Stimulated activated CD4-positive, alpha-beta T cell treated with anti-CD3 and anti-CD28 coated beads, Interleukin-2, amount 100 ng/mL, for 48 hours (primary cell): Measurements from ENCODE around the gene BTBD1.
"Not testable (repeated sequence)": the region's sequence is repeated elsewhere in the genome, so short reads cannot be mapped to it uniquely, and the experiment has no call there.

Experiments
- DNase-seq, 2 donors: peaks; one replicate each; pipeline ENCODE4 v3.0.0-alpha.2; 2020

The BTBD1 gene

GRCh38 chr15:83092309-83092976, 25.4 kb upstream of the BTBD1 start:
- no peak for DNase-seq

GRCh38 chr15:83091965-83092308, 24.9 kb upstream of the BTBD1 start:
- not testable (repeated sequence) for DNase-seq

GRCh38 chr15:83090465-83090864, 23.4 kb upstream of the BTBD1 start:
- DNase-seq, result no peak

GRCh38 chr15:83088876-83089275, 21.8 kb upstream of the BTBD1 start:
- DNase-seq, result no peak

GRCh38 chr15:83087576-83087975, 20.5 kb upstream of the BTBD1 start:
- no peak for DNase-seq

- not testable (repeated sequence) for DNase-seq
These were observed 19.0 kb upstream of the BTBD1 start for GRCh38 chr15:83085864-83086552.

GRCh38 chr15:83085461-83085860, 18.4 kb upstream of the BTBD1 start:
- DNase-seq, result not testable (repeated sequence)

- DNase-seq, result no peak
These were observed 15.8 kb upstream of the BTBD1 start for GRCh38 chr15:83082730-83083386.

GRCh38 chr15:83081256-83082014, 14.4 kb upstream of the BTBD1 start:
- no peak for DNase-seq

GRCh38 chr15:83078712-83079111, 11.7 kb upstream of the BTBD1 start:
- DNase-seq, result no peak

GRCh38 chr15:83077491-83078230, 10.6 kb upstream of the BTBD1 start:
- DNase-seq, result no peak

GRCh38 chr15:83069211-83069642, 2.2 kb upstream of the BTBD1 start:
- DNase-seq, result peak in 1 of 2 donors; percentile 19

GRCh38 chr15:83068054-83068453, 1.0 kb upstream of the BTBD1 start:
- DNase-seq, result no peak

GRCh38 chr15:83067638-83067962, 548 bp upstream of the BTBD1 start:
- no peak for DNase-seq

- no peak for DNase-seq
These were observed 868 bp downstream of the BTBD1 start for GRCh38 chr15:83066034-83066733.

- DNase-seq, result no peak
These were observed 1.6 kb downstream of the BTBD1 start for GRCh38 chr15:83065431-83065830.

- no peak for DNase-seq
These were observed 2.2 kb downstream of the BTBD1 start for GRCh38 chr15:83064859-83065258.

- no peak for DNase-seq
These were observed 3.5 kb downstream of the BTBD1 start for GRCh38 chr15:83063551-83063950.

GRCh38 chr15:83062768-83063180, 4.3 kb downstream of the BTBD1 start:
- DNase-seq, result no peak

GRCh38 chr15:83061680-83062079, 5.4 kb downstream of the BTBD1 start:
- DNase-seq, result no peak

- DNase-seq, result no peak
These were observed 9.2 kb downstream of the BTBD1 start for GRCh38 chr15:83057696-83058376.

GRCh38 chr15:83057002-83057401, 10.1 kb downstream of the BTBD1 start:
- DNase-seq, result no peak
